T47D (cell line): ENCODE measurements around the gene EFCAB7.

Source experiments
- DNase-seq, 2 experiments: peaks; one replicate each; pipeline versions ENCODE4 v3.0.0 to v3.0.0-alpha.2; 2011 to 2012; ENCODE audit warnings: low read depth in 1 of 2, low spot score in 1 of 2
- JUND ChIP-seq: IDR thresholded peaks from 2 replicates; pipeline ENCODE4 v1.6.1; 2012; ENCODE audit warnings: low read depth
- in situ Hi-C: cut with HindIII; loops from 2 replicates; pipeline ENCODE4 v1.10.0; 2016; ENCODE audit warnings: low sequenced_read_pairs, low pct_unique_long_range_greater_than_20kb

EFCAB7 gene

DNA sequence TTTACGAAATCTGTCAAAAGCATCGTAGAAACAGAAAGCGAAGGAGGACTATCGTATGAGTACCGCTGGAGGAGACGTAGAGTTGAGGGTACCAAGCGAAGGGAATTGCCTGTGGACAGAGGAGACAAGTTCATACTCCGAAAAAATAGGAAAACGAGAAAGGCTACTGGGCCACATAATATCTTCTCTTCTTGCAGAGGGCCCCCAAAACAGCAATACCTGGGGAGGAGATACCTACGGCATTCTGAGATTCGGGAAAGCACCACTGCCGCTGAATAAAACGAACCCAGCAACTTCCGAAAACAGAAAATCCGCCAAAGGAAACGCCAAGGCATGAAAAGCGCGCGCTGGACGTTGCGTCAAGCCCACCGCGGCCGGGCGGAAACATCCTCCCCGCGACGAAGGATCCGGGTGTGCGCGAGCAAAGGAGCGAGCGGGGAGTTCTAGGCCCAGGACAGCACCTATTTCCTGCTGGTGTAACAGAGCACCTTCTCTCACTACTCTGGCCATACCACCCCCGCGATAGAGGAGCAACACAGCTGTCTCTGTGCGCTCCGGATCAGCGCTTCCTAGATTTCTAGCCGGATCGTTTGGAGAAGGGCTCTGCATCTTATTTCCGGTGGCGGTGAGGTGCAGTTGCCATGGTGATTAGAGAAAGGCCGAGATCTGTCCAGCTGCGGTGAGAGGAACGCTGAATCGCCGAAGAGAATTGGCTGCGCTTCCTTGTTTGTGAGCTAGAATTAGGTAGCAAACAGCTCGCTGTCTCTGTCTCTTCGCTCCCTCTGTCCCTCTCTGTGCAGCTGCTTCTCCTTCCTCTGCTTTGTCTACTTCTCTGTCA, at the start of gene EFCAB7, which contains the start of gene ITGB3BP:
EFCAB7 (plus strand) TSS at position 635 of the 838 bp plus-strand sequence. CDS start 2,048 bp downstream, outside the sequence.
ITGB3BP (minus strand) TSS at position 335 of the 838 bp plus-strand sequence; CDS start at position 243, 92 bp downstream.
- in situ Hi-C loops = no loop called here
- DNase-seq = peak; percentile 16 to 89
- no peak for TF ChIP-seq JUND

GRCh38 chr1:63475761-63476160, 47.6 kb upstream of the EFCAB7 start:
- in situ Hi-C loops = no loop called here
- no peak for DNase-seq
- TF ChIP-seq JUND = no peak

DNA sequence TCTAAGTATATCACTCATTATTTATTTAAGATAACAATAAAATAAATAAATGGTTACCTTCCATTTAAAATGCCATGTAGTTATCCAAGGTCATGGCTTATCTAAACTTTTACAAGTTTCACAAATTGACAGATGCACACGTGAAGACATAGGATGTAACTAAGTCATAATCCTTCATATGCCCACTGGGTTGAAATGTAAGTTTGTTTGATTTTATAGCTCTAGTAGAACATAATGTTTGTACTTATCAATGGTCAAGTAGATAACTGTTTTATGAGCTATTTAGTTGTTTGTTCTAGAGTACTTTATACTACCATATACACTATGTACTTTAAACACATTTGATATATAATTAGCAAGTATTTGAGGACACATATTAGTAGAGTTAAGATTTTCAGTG, 43.3 kb upstream of the EFCAB7 start:
- in situ Hi-C loops = no loop called here
- no peak for DNase-seq
- no peak for TF ChIP-seq JUND

DNA sequence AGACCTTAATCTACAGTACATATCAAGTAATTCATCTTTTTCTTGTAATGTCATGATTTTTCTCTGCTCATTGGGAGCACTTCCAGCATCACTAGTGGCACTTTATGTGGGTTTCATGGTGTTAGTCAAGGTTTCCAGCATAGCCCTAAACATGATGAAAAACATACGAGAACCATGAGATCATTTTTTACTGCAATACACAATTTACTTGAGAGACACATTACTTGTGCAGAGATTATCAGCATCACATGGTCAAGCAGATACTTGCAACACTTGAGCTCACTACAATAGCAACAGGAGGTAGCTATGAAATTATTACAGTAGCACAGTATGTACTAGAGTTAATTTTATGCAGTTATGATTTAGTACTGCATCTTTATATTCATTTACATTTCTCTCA, 36.7 kb upstream of the EFCAB7 start:
- in situ Hi-C loops = no loop called here

GRCh38 chr1:63487336-63488065, 35.8 kb upstream of the EFCAB7 start:
- peak in 1 of 2 experiments; percentile 74 for DNase-seq
- in situ Hi-C loops = no loop called here

More for the DNA sequence above, 36.7 kb upstream of the EFCAB7 start:
- no peak for TF ChIP-seq JUND
- DNase-seq = no peak

GRCh38 chr1:63497577-63497976, 25.7 kb upstream of the EFCAB7 start:
- no peak for DNase-seq
- in situ Hi-C loops = no loop called here
- TF ChIP-seq JUND = no peak

More at GRCh38 chr1:63487336-63488065, 35.8 kb upstream of the EFCAB7 start:
- no peak for TF ChIP-seq JUND

DNA sequence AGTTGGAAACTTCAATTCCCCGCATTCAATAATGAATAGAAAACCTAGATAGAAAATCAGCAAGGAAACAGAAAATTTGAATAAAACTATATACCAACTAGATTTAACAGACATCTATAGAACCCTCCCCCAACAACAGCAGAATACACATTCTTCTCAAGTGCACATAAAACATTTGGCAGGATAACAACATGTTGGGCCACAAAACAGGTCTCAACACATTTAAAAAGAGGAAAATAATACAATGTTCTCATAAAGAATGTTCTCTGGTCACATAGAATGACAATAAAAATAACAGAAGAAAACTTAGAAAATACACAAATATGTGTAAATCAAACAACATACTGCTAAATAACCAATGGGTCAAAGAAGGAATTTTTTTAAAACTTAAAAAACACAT, 25.2 kb upstream of the EFCAB7 start:
- in situ Hi-C loops = no loop called here
- DNase-seq = no peak
- no peak for TF ChIP-seq JUND

- no peak for TF ChIP-seq JUND
- no peak for DNase-seq
- in situ Hi-C loops = no loop called here
Observed at GRCh38 chr1:63501256-63501655, 22.1 kb upstream of the EFCAB7 start.

GRCh38 chr1:63506782-63507181, 16.5 kb upstream of the EFCAB7 start:
- in situ Hi-C loops = no loop called here
- DNase-seq = no peak
- TF ChIP-seq JUND = no peak

GRCh38 chr1:63509718-63510117, 13.6 kb upstream of the EFCAB7 start:
- in situ Hi-C loops = no loop called here
- DNase-seq = no peak
- TF ChIP-seq JUND = no peak

- no peak for DNase-seq
- no peak for TF ChIP-seq JUND
- in situ Hi-C loops = no loop called here
Observed at GRCh38 chr1:63512584-63512983, 10.7 kb upstream of the EFCAB7 start.

DNA sequence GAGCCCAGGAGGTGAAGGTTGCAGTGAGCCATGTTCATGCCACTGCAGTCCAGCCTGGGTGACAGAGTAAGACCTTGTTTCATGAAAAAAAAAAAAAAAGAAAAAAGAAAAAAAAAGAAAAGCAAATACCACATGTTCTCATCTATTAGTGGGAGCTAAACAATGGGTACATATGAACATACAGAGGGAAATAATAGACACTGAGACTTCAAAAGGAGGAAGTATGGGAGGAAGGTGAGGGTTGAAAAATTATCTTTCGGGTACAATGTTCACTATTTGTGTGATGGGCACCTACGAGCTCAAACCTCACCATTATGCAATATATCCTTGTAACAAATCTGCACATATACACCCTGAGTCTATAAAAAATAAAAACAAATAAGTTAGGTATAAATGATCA, 6.7 kb upstream of the EFCAB7 start:
- TF ChIP-seq JUND = no peak
- DNase-seq = no peak
- in situ Hi-C loops = no loop called here

GRCh38 chr1:63523738-63524137, 413 bp downstream of the EFCAB7 start:
- no peak for TF ChIP-seq JUND
- in situ Hi-C loops = no loop called here
- no peak for DNase-seq
